ENCODE data around the gene GLRX3. TPM values are rescaled to one million over a fixed set of nuclear protein-coding genes. Genes with fewer than 3 reads are reported as not detected.

Gene GLRX3
- total and polyA plus RNA-seq, 2 donors (not counting 3 experiments of a cell fraction or from before 2014, with no cell fraction given): 71.6 to 132 TPM

DNA sequence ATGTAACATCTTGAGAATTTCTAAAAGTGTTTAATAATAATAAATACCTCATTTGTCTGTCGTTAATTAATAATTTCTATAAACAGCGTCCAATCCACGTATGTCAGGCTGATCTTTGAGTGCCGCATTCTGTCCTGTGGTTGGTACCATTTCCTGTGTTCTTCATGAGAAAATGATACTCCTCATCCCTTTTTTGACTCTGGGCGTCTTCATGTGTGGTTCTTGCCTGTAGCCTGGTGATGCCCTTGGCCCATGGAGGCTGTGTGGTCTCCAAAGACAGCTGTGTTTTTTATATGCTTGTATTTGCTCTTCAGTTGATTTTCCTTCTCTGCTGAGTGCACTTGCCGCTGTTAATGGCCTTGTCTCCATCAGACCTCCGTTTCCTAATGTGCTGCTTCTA, 31.5 kb downstream of the GLRX3 start:
- peaks cover 6% of the 10 kb centered on the region for H3K79me2 ChIP-seq (ENCODE audit: control insufficient read depth, insufficient read depth, low read length)
- BruUV-seq (replicated peaks): no TSS peak
- H3K9ac ChIP-seq (replicated peaks; ENCODE audit: extremely low read depth, insufficient read depth, low read length): no peak overlapping the region
- no peaks in the 10 kb centered on the region for H3K9me3 ChIP-seq (replicated peaks; ENCODE audit: control insufficient read depth, insufficient read depth, low read length)
- FAIRE-seq (no peak), DNase-seq (ENCODE audit: low read depth, low spot score) (no peak)
- TF ChIP-seq POLR2AphosphoS5 (IDR thresholded peaks at IDR 0.05; ENCODE audit: insufficient read depth, low read depth, low read length) (no peak), JUN (IDR thresholded peaks at IDR 0.05; ENCODE audit: borderline replicate concordance, insufficient read depth, insufficient read length, low read depth) (no peak), POLR2A (IDR thresholded peaks at IDR 0.05; ENCODE audit: low read depth, low read length) (no peak), MYC (IDR thresholded peaks at IDR 0.05; ENCODE audit: low read depth, low read length) (no peak), EZH2 (IDR thresholded peaks at IDR 0.05; ENCODE audit: borderline replicate concordance, low read depth, low read length, severe bottlenecking) (no peak), GATA2 (IDR thresholded peaks at IDR 0.05; ENCODE audit: insufficient read depth, insufficient read length, low read depth, low read length) (no peak), FOS (IDR thresholded peaks at IDR 0.05; ENCODE audit: borderline replicate concordance, insufficient read depth, low read length) (no peak)
- TF ChIP-seq, protein P1, sequence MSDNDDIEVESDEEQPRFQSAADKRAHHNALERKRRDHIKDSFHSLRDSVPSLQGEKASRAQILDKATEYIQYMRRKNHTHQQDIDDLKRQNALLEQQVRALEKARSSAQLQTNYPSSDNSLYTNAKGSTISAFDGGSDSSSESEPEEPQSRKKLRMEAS (IDR thresholded peaks at IDR 0.05; ENCODE audit: insufficient read depth, insufficient read length): no peak
- TF ChIP-seq, protein P2, sequence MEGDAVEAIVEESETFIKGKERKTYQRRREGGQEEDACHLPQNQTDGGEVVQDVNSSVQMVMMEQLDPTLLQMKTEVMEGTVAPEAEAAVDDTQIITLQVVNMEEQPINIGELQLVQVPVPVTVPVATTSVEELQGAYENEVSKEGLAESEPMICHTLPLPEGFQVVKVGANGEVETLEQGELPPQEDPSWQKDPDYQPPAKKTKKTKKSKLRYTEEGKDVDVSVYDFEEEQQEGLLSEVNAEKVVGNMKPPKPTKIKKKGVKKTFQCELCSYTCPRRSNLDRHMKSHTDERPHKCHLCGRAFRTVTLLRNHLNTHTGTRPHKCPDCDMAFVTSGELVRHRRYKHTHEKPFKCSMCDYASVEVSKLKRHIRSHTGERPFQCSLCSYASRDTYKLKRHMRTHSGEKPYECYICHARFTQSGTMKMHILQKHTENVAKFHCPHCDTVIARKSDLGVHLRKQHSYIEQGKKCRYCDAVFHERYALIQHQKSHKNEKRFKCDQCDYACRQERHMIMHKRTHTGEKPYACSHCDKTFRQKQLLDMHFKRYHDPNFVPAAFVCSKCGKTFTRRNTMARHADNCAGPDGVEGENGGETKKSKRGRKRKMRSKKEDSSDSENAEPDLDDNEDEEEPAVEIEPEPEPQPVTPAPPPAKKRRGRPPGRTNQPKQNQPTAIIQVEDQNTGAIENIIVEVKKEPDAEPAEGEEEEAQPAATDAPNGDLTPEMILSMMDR (IDR thresholded peaks at IDR 0.05; ENCODE audit: extremely low read depth in 1 of 2, insufficient read depth in 1 of 2, low read depth in 1 of 2, low read length in 2 of 2): no peak
- dilution Hi-C loops (cut with MboI; ENCODE audit: extremely low pct_ligation_motif_present, low sequenced_read_pairs) (no loop called here), intact Hi-C loops (cut with micrococcal nuclease) (no loop called here)
- POLR2A ChIA-PET: no interaction called here
- no peaks in the 10 kb centered on the region for H3K4me1 ChIP-seq (ENCODE audit: control insufficient read depth, extremely low read depth, insufficient read depth, low read length)
- no peak overlapping the region for H3K4me2 ChIP-seq (ENCODE audit: insufficient read depth, low read length)
- CTCF ChIA-PET: interaction anchor here (1.2 kb wide), 1 partner anchor 9 kb away, joined by 3 read pairs; no protein-coding TSS in a partner anchor
- no peak overlapping the region for H2AFZ ChIP-seq (ENCODE audit: low read depth, low read length)
- no peaks in the 10 kb centered on the region for H3K9me1 ChIP-seq (replicated peaks; ENCODE audit: control insufficient read depth, extremely low read depth, insufficient read depth, low read length)
- H3K27ac ChIP-seq (ENCODE audit: insufficient read depth, low read depth, low read length): no peak overlapping the region
- peaks cover 0 to 12% of the 10 kb centered on the region in 2 experiments for H3K36me3 ChIP-seq (ENCODE audit: control insufficient read depth in 2 of 2, extremely low read depth in 1 of 2, insufficient read depth in 2 of 2, low read length in 2 of 2)
- H4K20me1 ChIP-seq (replicated peaks; ENCODE audit: control insufficient read depth, extremely low read depth, insufficient read depth, low read length): no peaks in the 10 kb centered on the region
- no peaks in the 10 kb centered on the region for H3K27me3 ChIP-seq (ENCODE audit: control insufficient read depth in 2 of 2, insufficient read depth in 2 of 2, low read length in 2 of 2)
- no peak overlapping the region for H3K4me3 ChIP-seq (replicated peaks in 1 of 3; ENCODE audit: insufficient read depth in 1 of 3, low read depth in 1 of 3, low read length in 3 of 3)

Data from endothelial cell of umbilical vein (primary cell).